HepG2 (cell line): ENCODE data around the gene ANKS3. TPM values are rescaled to one million over a fixed set of nuclear protein-coding genes. Genes with fewer than 3 reads are reported as not detected.

Experiments
- AHR ChIP-seq: IDR thresholded peaks from 2 replicates; pipeline ENCODE4 v1.6.1; 2018; ENCODE audit warnings: missing genetic modification reagents, missing compliant biosample characterization
- ATF4 ChIP-seq, 2 experiments: fragments of 450-650 bp in 1 of 2; sonication (generic) in 1 of 2; formaldehyde crosslinking; IDR thresholded peaks; 2 replicates each; pipeline versions ENCODE4 v1.5.0 to v1.8.0; 2020 to 2022; ENCODE audit warnings: mild to moderate bottlenecking in 1 of 2, missing genetic modification reagents in 1 of 2
- CEBPB ChIP-seq: IDR thresholded peaks from 2 replicates; pipeline ENCODE4 v1.6.1; 2011; ENCODE audit warnings: low read depth, low read length, improper control_type of control experiment, borderline replicate concordance
- CENPBD1 ChIP-seq: sonication (generic); formaldehyde crosslinking; IDR thresholded peaks from 2 replicates; pipeline ENCODE4 v1.8.0; 2022; ENCODE audit warnings: missing genetic modification reagents, low read depth, mild to moderate bottlenecking, borderline replicate concordance
- GPN1 ChIP-seq: sonication (generic); formaldehyde crosslinking; IDR thresholded peaks from 2 replicates; pipeline ENCODE4 v1.5.1; 2020; ENCODE audit warnings: missing genetic modification reagents, borderline replicate concordance
- JUND ChIP-seq: sonication (generic); formaldehyde crosslinking; IDR thresholded peaks from 2 replicates; pipeline ENCODE4 v1.8.0; 2022; ENCODE audit warnings: mild to moderate bottlenecking, missing genetic modification reagents
- MTA3 ChIP-seq: sonication (generic); formaldehyde crosslinking; IDR thresholded peaks from 2 replicates; pipeline ENCODE4 v1.4.0; 2020; ENCODE audit warnings: missing genetic modification reagents
- NFRKB ChIP-seq: fragments of 450-650 bp; IDR thresholded peaks from 2 replicates; pipeline ENCODE4 v1.6.1; 2017
- REL ChIP-seq: sonication (generic); formaldehyde crosslinking; conservative IDR thresholded peaks from 2 replicates; pipeline ENCODE4 v1.8.0; 2022; ENCODE audit warnings: mild to moderate bottlenecking, missing genetic modification reagents, moderate library complexity
- ZBTB46 ChIP-seq: sonication (generic); formaldehyde crosslinking; IDR thresholded peaks from 2 replicates; pipeline ENCODE4 v1.4.0; 2020; ENCODE audit warnings: mild to moderate bottlenecking, missing genetic modification reagents, borderline replicate concordance
- ZIK1 ChIP-seq: sonication (generic); formaldehyde crosslinking; IDR thresholded peaks from 2 replicates; pipeline ENCODE4 v1.5.0; 2020; ENCODE audit warnings: mild to moderate bottlenecking, low read depth, missing genetic modification reagents, borderline replicate concordance
- ZNF136 ChIP-seq: sonication (generic); formaldehyde crosslinking; IDR thresholded peaks from 2 replicates; pipeline ENCODE4 v1.8.1; 2022; ENCODE audit warnings: low read depth, mild to moderate bottlenecking, moderate library complexity, missing genetic modification reagents
- ZNF337 ChIP-seq: sonication (generic); formaldehyde crosslinking; IDR thresholded peaks from 2 replicates; pipeline ENCODE4 v1.5.1; 2020; ENCODE audit warnings: missing genetic modification reagents, low read depth, mild to moderate bottlenecking, borderline replicate concordance
- ZNF382 ChIP-seq: sonication (generic); formaldehyde crosslinking; IDR thresholded peaks from 2 replicates; pipeline ENCODE4 v1.5.0; 2020; ENCODE audit warnings: missing genetic modification reagents, mild to moderate bottlenecking, borderline replicate concordance
- ZNF44 ChIP-seq: sonication (generic); formaldehyde crosslinking; IDR thresholded peaks from 2 replicates; pipeline ENCODE4 v1.5.1; 2020; ENCODE audit warnings: mild to moderate bottlenecking, missing genetic modification reagents
- ZNF451 ChIP-seq: sonication (generic); formaldehyde crosslinking; IDR thresholded peaks from 2 replicates; pipeline ENCODE4 v1.5.0; 2020; ENCODE audit warnings: mild to moderate bottlenecking, missing genetic modification reagents
- ZNF644 ChIP-seq: IDR thresholded peaks from 2 replicates; pipeline ENCODE4 v1.6.1; 2016; ENCODE audit warnings: low read depth
- polyA plus RNA-seq, 8 experiments: library from polyadenylated mRNA; depleted of rRNA in 3 of 8; stranded (reverse) in 7 of 8; unstranded in 1 of 8; fragments of >200 nt; fragmentation: Illumina TruSeq in 4 of 8; extraction: Trizol in 4 of 8; gene quantifications; 2 replicates each; pipeline versions ENCODE4 v1.2.1 to v1.2.3, GENCODE V29; 2011 to 2016; ENCODE audit warnings: low read depth in 4 of 8, missing spikeins in 1 of 8, mixed read lengths in 1 of 8; ENCODE audit not compliant: insufficient read depth in 1 of 8
- total RNA-seq, 5 experiments: library from RNA; depleted of rRNA; stranded (reverse); fragments of >200 nt; fragmentation: Illumina TruSeq; extraction: Trizol; gene quantifications; 2 replicates each; pipeline ENCODE4 v1.2.3, GENCODE V29; 2016; ENCODE audit warnings: low read depth in 1 of 5
- TF ChIP-seq, protein P1 (sequence below): IDR thresholded peaks from 2 replicates; pipeline ENCODE4 v1.6.1; 2016; ENCODE audit warnings: low read depth, missing genetic modification reagents, missing compliant biosample characterization
- TF ChIP-seq, protein P2 (sequence below): sonication (generic); formaldehyde crosslinking; IDR thresholded peaks from 2 replicates; pipeline ENCODE4 v1.8.1; 2023; ENCODE audit warnings: mild to moderate bottlenecking, missing genetic modification reagents, borderline replicate concordance
- TF ChIP-seq, protein P3 (sequence below): sonication (generic); formaldehyde crosslinking; IDR thresholded peaks from 2 replicates; pipeline ENCODE4 v1.4.0; 2020; ENCODE audit warnings: missing genetic modification reagents

ANKS3 gene
- total and polyA plus RNA-seq, 2 of the 13 experiments (the other 11 are each of a cell fraction or from before 2014, with no cell fraction given) = 11.4 to 15.9 TPM

GRCh38 chr16:4693296-4693955 lies 40.6 kb downstream of the ANKS3 start, which contains the start of gene NUDT16L1 (continued):
- TF ChIP-seq ZIK1 (CRISPR knock-in tag) (peak; percentile 26; the same call in 1 of the 2 replicates), GPN1 (CRISPR knock-in tag) (no peak), NFRKB (no peak), ATF4 (CRISPR knock-in tag; IDR thresholded peaks at IDR 0.05) (no peak), ZNF136 (CRISPR knock-in tag) (no peak), JUND (CRISPR knock-in tag) (no peak), MTA3 (CRISPR knock-in tag) (no peak), ZNF337 (CRISPR knock-in tag) (no peak), CEBPB (no peak), CENPBD1 (CRISPR knock-in tag) (no peak; the same call in 1 of the 2 replicates), REL (0 out of 2 replicates have a peak, but pooled peaks have one; percentile 73), ZNF451 (CRISPR knock-in tag) (peak; percentile 84; the same call in 1 of the 2 replicates), ZBTB46 (CRISPR knock-in tag) (no peak), AHR (CRISPR knock-in tag) (peak; percentile 40; the same call in 1 of the 2 replicates), ZNF644 (no peak), ZNF44 (no peak), ZNF382 (CRISPR knock-in tag) (no peak)
- TF ChIP-seq, protein P1, sequence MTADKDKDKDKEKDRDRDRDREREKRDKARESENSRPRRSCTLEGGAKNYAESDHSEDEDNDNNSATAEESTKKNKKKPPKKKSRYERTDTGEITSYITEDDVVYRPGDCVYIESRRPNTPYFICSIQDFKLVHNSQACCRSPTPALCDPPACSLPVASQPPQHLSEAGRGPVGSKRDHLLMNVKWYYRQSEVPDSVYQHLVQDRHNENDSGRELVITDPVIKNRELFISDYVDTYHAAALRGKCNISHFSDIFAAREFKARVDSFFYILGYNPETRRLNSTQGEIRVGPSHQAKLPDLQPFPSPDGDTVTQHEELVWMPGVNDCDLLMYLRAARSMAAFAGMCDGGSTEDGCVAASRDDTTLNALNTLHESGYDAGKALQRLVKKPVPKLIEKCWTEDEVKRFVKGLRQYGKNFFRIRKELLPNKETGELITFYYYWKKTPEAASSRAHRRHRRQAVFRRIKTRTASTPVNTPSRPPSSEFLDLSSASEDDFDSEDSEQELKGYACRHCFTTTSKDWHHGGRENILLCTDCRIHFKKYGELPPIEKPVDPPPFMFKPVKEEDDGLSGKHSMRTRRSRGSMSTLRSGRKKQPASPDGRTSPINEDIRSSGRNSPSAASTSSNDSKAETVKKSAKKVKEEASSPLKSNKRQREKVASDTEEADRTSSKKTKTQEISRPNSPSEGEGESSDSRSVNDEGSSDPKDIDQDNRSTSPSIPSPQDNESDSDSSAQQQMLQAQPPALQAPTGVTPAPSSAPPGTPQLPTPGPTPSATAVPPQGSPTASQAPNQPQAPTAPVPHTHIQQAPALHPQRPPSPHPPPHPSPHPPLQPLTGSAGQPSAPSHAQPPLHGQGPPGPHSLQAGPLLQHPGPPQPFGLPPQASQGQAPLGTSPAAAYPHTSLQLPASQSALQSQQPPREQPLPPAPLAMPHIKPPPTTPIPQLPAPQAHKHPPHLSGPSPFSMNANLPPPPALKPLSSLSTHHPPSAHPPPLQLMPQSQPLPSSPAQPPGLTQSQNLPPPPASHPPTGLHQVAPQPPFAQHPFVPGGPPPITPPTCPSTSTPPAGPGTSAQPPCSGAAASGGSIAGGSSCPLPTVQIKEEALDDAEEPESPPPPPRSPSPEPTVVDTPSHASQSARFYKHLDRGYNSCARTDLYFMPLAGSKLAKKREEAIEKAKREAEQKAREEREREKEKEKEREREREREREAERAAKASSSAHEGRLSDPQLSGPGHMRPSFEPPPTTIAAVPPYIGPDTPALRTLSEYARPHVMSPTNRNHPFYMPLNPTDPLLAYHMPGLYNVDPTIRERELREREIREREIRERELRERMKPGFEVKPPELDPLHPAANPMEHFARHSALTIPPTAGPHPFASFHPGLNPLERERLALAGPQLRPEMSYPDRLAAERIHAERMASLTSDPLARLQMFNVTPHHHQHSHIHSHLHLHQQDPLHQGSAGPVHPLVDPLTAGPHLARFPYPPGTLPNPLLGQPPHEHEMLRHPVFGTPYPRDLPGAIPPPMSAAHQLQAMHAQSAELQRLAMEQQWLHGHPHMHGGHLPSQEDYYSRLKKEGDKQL (CRISPR knock-in tag) = no peak
- TF ChIP-seq, protein P2, sequence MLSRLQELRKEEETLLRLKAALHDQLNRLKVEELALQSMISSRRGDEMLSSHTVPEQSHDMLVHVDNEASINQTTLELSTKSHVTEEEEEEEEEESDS = no peak
- TF ChIP-seq, protein P3, sequence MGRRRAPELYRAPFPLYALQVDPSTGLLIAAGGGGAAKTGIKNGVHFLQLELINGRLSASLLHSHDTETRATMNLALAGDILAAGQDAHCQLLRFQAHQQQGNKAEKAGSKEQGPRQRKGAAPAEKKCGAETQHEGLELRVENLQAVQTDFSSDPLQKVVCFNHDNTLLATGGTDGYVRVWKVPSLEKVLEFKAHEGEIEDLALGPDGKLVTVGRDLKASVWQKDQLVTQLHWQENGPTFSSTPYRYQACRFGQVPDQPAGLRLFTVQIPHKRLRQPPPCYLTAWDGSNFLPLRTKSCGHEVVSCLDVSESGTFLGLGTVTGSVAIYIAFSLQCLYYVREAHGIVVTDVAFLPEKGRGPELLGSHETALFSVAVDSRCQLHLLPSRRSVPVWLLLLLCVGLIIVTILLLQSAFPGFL = no peak
